Suppressor macrophage (primary cell): ENCODE data around the gene BPGM.
A peak's percentile ranks its signal among the peaks of the same experiment; 100 is the strongest.

ENCODE experiments used
- DNase-seq, 4 experiments: peaks; one replicate each; pipeline ENCODE4 v3.0.0-alpha.2; 2020 to 2022

Gene BPGM

DNA sequence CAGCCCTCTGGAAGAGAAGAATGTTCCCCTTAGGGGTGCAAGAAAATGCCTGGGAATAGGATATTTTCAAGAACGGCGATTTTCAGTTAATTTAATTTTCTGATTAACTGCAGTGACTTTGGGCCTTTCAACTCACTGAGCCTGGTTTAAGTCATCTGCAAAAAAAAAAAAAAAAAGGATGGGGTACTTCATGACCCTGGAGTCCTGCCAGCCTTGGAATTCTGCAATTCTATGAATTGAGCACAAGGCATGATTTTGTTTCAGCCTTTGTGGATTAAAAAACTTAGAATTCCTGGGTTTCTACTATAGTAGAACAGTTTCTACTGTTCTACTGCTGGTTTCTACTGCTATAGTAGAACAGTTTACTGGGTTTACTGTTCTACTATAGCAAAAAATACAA lies 74.5 kb downstream of the BPGM start:
- DNase-seq = no peak

DNA sequence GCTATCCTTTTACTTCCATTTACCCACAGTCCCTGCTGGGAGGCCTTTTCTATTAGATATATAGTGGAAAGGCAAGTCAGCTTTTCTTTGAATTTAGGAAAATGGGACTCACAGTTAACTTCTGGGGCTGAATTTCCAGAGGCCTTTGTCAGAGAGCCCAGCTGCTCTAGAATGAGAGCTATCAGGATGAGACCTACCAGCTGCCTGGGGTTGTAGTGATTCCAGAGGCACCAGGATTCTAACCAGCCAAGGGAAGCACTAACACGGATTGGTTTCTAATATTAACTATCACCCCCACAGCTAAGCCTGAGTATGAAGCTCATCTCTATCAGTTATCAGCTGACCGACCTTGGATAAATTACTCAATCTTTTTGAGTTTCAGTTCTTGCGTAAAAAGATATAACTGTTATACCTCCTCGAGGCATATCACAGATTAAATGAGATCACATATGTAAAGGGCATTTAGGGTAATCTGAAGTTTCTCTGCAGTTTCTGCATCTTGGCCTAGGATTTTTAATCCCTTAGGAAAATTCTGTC lies 76.2 kb downstream of the BPGM start:
- DNase-seq = peak in 1 of 4 experiments; percentile 10

DNA sequence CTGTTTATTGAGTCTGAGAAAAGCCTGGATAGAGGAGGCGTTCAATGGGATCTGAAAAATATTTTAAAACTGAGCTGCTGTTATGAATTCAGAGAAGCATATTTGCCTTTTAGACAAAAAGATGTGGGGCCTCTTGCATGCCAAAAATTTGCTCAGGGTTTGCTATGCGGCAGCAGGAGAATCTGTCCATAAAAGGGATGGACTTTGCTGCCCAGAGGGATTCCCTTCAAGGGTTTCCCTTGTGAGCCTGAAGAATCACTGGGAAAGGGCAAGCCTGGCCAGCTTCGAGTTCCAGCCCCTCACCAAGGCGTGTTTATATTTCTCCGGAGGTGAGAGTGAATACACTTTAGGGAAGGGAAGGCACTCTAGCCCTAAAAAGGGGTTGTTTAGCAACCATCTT lies 77.2 kb downstream of the BPGM start:
- DNase-seq = no peak

DNA sequence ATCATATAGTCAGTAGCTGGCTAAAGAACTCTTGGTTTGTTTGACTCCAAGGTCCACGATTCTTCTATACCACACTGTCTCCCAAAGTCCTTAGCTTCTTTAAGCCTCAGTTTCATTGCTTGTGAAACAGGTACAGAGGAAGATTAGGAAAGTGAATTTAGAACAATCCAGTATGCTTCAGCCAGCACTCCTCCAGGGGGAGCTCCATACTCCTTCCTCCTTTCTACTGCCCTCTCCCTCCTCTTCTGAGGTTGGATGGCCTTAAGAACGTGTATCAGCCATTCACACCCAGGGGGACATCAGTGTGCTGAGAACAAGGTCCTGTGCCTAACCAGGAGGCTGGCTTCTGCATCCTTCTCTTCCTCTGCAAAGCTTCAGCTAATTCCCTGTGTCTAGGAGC lies 78.0 kb downstream of the BPGM start:
- DNase-seq = peak; percentile 42 to 57 (median 56)

DNA sequence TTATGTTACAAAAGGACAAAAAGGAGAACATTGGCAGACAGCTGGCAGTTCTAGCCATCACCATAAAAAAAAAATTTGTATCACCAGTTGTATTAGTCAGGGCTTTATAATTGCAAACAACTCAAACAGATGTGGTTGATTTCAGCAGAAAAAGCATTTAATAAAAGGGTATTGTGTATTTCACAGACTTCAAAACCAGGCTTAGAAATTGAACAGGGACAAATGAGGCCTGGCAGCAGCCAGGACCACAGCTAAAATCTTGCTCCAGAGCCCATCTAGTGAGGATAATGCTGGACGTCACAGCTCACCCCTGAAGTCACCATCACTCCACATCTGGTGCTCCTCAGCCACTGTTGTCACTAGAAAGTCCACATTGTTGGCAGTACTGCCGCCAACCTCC lies 79.9 kb downstream of the BPGM start:
- DNase-seq = no peak

DNA sequence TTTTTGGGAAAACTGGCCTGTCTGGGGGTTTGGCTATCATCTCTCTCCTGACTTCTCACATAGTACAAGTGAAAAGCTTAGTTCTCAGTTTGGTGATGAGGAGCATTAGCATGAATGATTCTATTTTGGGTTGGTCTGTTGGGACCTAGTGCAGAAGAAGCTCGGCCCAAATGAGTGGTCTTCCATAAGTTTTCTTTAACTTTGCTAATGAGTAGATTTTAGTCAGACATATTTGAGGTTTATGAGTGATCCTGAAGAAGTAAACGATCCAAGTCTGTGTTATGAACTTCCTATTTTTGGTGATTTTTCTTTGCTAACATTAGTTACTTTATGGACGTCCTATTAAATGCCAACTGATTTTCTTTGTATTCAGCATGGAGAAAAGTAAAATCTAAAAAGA lies 81.1 kb downstream of the BPGM start:
- no peak for DNase-seq
